Thyroid gland (tissue), 4 donors: ENCODE data around the gene ZNF813.
"Not testable (repeated sequence)": the region's sequence is repeated elsewhere in the genome, so short reads cannot be mapped to it uniquely, and the experiment has no call there.

ENCODE experiments used
- CTCF ChIP-seq, 6 experiments: fragments of 200-600 bp in 3 of 6; fragments of 450-650 bp in 3 of 6; sonication (generic) in 3 of 6; IDR thresholded peaks; one replicate each; pipeline ENCODE4 v1.5.1; 2016 to 2019; ENCODE audit warnings: antibody characterized with exemption in 6 of 6, mild to moderate bottlenecking in 2 of 6, inconsistent platforms in 1 of 6, moderate library complexity in 1 of 6
- POLR2A ChIP-seq, 2 donors: fragments of 450-650 bp; IDR thresholded peaks; one replicate each; pipeline ENCODE4 v1.6.1; 2017; ENCODE audit warnings: antibody characterized with exemption in 2 of 2, mild to moderate bottlenecking in 2 of 2, moderate library complexity in 1 of 2

DNA sequence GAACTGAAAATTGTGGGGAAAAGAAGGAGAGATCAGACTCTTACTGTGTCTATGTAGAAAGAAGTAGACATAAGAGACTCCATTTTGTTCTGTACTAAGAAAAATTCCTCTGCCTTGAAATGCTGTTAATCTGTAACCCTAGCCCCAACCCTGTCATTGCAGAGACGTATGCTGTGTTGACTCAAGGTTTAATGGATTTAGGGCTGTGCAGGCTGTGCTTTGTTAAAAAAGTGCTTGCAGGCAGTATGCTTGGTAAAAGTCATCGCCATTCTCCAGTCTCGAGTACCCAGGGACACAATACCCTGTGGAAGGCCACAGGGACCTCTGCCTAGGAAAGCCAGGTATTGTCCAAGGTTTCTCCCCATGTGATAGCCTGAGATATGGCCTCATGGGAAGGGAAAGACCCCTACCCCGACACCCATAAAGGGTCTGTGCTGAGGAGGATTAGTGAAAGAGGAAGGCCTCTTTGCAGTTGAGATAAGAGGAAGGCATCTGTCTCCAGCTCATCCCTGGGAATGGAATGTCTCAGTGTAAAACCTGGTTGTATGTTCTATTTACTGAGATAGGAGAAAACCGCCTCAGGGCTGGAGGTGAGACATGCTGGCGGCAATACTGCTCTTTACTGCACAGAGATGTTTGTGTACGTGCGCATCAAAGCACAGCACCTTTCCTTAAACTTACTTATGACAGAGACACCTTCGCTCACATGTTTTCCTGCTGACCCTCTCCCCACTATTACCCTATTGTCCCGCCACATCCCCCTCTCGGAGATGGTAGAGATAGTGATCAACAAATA is 46.8 kb upstream of the ZNF813 start:
- not testable (repeated sequence) for TF ChIP-seq CTCF, POLR2A (IDR thresholded peaks at IDR 0.05)
